MM.1S (cell line): Measurements from ENCODE around the gene PRKAG2.

Source experiments
- DNase-seq: peaks from one replicate; pipeline ENCODE4 v3.0.0-alpha.2; 2015
- H2AFZ ChIP-seq: fragments of 300-600 bp; sonication (generic); 2 replicates; pipeline ENCODE4 v1.6.0; 2016; ENCODE audit warnings: antibody characterized with exemption, low read length
- H3F3A ChIP-seq: fragments of 300-600 bp; sonication (generic); 2 replicates; pipeline ENCODE4 v1.6.1; 2016; ENCODE audit warnings: mild to moderate bottlenecking, antibody characterized with exemption, low read length, moderate library complexity, mixed read lengths; ENCODE audit not compliant: insufficient read depth
- H3K27ac ChIP-seq: fragments of 300-600 bp; sonication (generic); 2 replicates; pipeline ENCODE4 v1.5.1; 2016; ENCODE audit warnings: mild to moderate bottlenecking, low read length
- H3K27me3 ChIP-seq: fragments of 300-600 bp; sonication (generic); replicated peaks from 2 replicates; pipeline ENCODE4 v1.6.0; 2016; ENCODE audit warnings: low read length; ENCODE audit not compliant: insufficient read depth
- H3K36me3 ChIP-seq: fragments of 300-600 bp; sonication (generic); replicated peaks from 2 replicates; pipeline ENCODE4 v1.6.1; 2016; ENCODE audit warnings: mild to moderate bottlenecking, low read length, mixed read lengths; ENCODE audit not compliant: insufficient read depth
- H3K4me1 ChIP-seq: fragments of 300-600 bp; sonication (generic); 2 replicates; pipeline ENCODE4 v1.6.1; 2016; ENCODE audit warnings: low read length, mixed read lengths
- H3K4me2 ChIP-seq: fragments of 300-600 bp; sonication (generic); 2 replicates; pipeline ENCODE4 v1.6.0; 2016; ENCODE audit warnings: low read depth, low read length
- H3K4me3 ChIP-seq: fragments of 300-600 bp; sonication (generic); 2 replicates; pipeline ENCODE4 v1.5.1; 2016; ENCODE audit warnings: low read length, mixed read lengths
- H3K79me2 ChIP-seq: fragments of 300-600 bp; sonication (generic); 2 replicates; pipeline ENCODE4 v1.6.1; 2016; ENCODE audit warnings: mixed run types, low read length, mixed read lengths
- H3K9ac ChIP-seq: fragments of 300-600 bp; sonication (generic); 2 replicates; pipeline ENCODE4 v1.6.1; 2016; ENCODE audit warnings: low read length, mixed read lengths
- H3K9me2 ChIP-seq: fragments of 300-600 bp; sonication (generic); replicated peaks from 2 replicates; pipeline ENCODE4 v1.6.1; 2016; ENCODE audit warnings: mild to moderate bottlenecking, low read length, mixed read lengths; ENCODE audit not compliant: insufficient read depth
- H3K9me3 ChIP-seq: fragments of 300-600 bp; sonication (generic); replicated peaks from 2 replicates; pipeline ENCODE4 v1.6.1; 2016; ENCODE audit warnings: mild to moderate bottlenecking, low read length, mixed read lengths; ENCODE audit not compliant: insufficient read depth
- H4K20me1 ChIP-seq: fragments of 300-600 bp; sonication (generic); 2 replicates; pipeline ENCODE4 v1.6.1; 2016; ENCODE audit warnings: mild to moderate bottlenecking, low read length, moderate library complexity, mixed read lengths; ENCODE audit not compliant: insufficient read depth
- EZH2 ChIP-seq: fragments of 300-600 bp; sonication (generic); optimal IDR thresholded peaks from 2 replicates; pipeline ENCODE3; 2017; ENCODE audit warnings: low read depth, mild to moderate bottlenecking, antibody characterized with exemption, low read length, mixed read lengths
- EZH2phosphoT487 ChIP-seq: fragments of 300-600 bp; sonication (generic); IDR thresholded peaks from 2 replicates; pipeline ENCODE4 v1.6.1; 2018; ENCODE audit warnings: antibody characterized with exemption, low read length
- TF ChIP-seq, protein P1 (sequence below): fragments of 300-600 bp; sonication (generic); IDR thresholded peaks from 2 replicates; pipeline ENCODE4 v1.5.1; 2016; ENCODE audit warnings: antibody characterized with exemption, low read length, mixed read lengths

PRKAG2 gene

DNA sequence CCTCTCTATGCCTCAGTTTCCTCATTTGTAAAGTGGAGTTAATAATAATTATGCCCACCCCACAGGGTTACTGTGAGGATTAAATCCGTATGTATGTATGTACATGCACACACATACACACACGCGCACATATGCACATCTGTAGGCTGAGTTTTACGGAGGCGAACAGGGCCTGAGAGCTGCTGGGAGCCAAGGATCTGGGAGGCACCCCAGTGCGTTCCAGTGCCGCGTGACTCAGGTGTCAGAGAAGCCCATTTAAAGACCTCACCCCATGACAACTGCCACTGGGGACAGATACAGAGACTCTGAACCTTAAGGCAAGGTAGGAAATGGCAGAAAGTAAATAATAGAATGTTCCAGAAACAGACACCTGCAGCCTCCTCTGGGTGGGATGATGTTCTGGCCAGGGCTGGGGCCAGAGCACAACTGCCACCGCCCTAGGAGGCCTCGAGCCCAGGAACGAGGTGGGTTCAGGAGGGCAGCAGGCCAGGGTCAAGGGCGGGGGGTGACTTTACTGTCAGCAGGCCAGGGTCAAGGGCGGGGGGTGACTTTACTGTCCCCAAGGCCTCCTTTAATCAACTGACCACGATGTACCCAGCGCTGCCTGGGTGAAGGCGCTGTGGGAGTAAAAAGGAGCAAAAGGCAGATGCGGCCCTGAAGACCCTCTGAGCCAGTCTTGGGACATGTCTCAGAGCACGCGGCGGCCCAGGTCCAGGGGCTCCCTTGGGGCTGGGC lies 54.9 kb downstream of the PRKAG2 start:
- no peaks in the 10 kb centered on the region for H3K9me3 ChIP-seq
- H3K27ac ChIP-seq: no peak overlapping the region
- no peak overlapping the region for H2AFZ ChIP-seq
- no peak overlapping the region for H3K4me2 ChIP-seq
- H3K4me3 ChIP-seq: no peak overlapping the region
- no peaks in the 10 kb centered on the region for H3K4me1 ChIP-seq
- no peaks in the 10 kb centered on the region for H3F3A ChIP-seq
- DNase-seq: no peak
- no peaks in the 10 kb centered on the region for H4K20me1 ChIP-seq
- H3K9ac ChIP-seq: no peak overlapping the region
- TF ChIP-seq EZH2phosphoT487: no peak
- TF ChIP-seq, protein P1, sequence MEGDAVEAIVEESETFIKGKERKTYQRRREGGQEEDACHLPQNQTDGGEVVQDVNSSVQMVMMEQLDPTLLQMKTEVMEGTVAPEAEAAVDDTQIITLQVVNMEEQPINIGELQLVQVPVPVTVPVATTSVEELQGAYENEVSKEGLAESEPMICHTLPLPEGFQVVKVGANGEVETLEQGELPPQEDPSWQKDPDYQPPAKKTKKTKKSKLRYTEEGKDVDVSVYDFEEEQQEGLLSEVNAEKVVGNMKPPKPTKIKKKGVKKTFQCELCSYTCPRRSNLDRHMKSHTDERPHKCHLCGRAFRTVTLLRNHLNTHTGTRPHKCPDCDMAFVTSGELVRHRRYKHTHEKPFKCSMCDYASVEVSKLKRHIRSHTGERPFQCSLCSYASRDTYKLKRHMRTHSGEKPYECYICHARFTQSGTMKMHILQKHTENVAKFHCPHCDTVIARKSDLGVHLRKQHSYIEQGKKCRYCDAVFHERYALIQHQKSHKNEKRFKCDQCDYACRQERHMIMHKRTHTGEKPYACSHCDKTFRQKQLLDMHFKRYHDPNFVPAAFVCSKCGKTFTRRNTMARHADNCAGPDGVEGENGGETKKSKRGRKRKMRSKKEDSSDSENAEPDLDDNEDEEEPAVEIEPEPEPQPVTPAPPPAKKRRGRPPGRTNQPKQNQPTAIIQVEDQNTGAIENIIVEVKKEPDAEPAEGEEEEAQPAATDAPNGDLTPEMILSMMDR: no peak
- TF ChIP-seq EZH2: no peak
- H3K36me3 ChIP-seq: no peaks in the 10 kb centered on the region
- H3K27me3 ChIP-seq: peaks cover 21% of the 10 kb centered on the region
- no peaks in the 10 kb centered on the region for H3K79me2 ChIP-seq
- no peaks in the 10 kb centered on the region for H3K9me2 ChIP-seq

DNA sequence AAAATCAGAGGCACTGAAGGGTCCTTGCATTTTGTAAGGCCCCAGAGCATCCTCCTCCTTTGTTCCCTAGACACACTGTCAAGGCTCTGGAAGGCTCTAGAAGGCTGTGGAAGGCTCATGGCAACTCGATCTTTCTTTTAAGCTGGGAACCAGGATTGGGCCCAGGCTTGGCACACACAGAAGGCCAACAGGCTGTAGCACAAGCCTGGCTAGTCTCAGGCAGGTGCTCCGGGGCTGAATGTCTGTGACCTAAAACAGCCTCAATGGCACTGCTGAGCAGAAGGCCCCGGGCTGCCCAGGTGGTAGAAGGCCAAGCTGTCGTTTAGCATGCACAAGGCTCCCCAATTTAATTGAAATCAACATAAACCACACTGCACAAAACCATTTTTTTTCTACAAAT lies 55.7 kb downstream of the PRKAG2 start:
- no peak overlapping the region for H3K4me3 ChIP-seq
- H3K27ac ChIP-seq: no peak overlapping the region
- H2AFZ ChIP-seq: no peak overlapping the region
- no peaks in the 10 kb centered on the region for H3K9me2 ChIP-seq
- DNase-seq: no peak
- H3K9ac ChIP-seq: no peak overlapping the region
- TF ChIP-seq, protein P1: no peak
- TF ChIP-seq EZH2 (no peak), EZH2phosphoT487 (no peak)
- no peaks in the 10 kb centered on the region for H3F3A ChIP-seq
- no peaks in the 10 kb centered on the region for H3K79me2 ChIP-seq
- peaks cover 21% of the 10 kb centered on the region for H3K27me3 ChIP-seq
- H3K4me1 ChIP-seq: no peaks in the 10 kb centered on the region
- H4K20me1 ChIP-seq: no peaks in the 10 kb centered on the region
- H3K4me2 ChIP-seq: no peak overlapping the region
- no peaks in the 10 kb centered on the region for H3K9me3 ChIP-seq
- no peaks in the 10 kb centered on the region for H3K36me3 ChIP-seq

- no peak overlapping the region for H3K9ac ChIP-seq
- no peaks in the 10 kb centered on the region for H3K4me1 ChIP-seq
- no peak for DNase-seq
- no peak overlapping the region for H3K4me2 ChIP-seq
- H3K79me2 ChIP-seq: no peaks in the 10 kb centered on the region
- TF ChIP-seq EZH2 (no peak), EZH2phosphoT487 (no peak)
- TF ChIP-seq, protein P1: no peak
- H3K9me2 ChIP-seq: no peaks in the 10 kb centered on the region
- no peak overlapping the region for H3K27ac ChIP-seq
- H4K20me1 ChIP-seq: no peaks in the 10 kb centered on the region
- no peaks in the 10 kb centered on the region for H3K36me3 ChIP-seq
- no peaks in the 10 kb centered on the region for H3F3A ChIP-seq
- peaks cover 23% of the 10 kb centered on the region for H3K27me3 ChIP-seq
- no peak overlapping the region for H2AFZ ChIP-seq
- H3K4me3 ChIP-seq: no peak overlapping the region
- H3K9me3 ChIP-seq: no peaks in the 10 kb centered on the region
Measured at GRCh38 chr7:151820491-151821105, 56.3 kb downstream of the PRKAG2 start.
